Activated CD4-positive, alpha-beta T cell treated with anti-CD3 and anti-CD28 coated beads for 4 hours (primary cell): ENCODE results near the gene GSTCD.
"Not testable (repeated sequence)": the region's sequence is repeated elsewhere in the genome, so short reads cannot be mapped to it uniquely, and the experiment has no call there.

Experiments used
- DNase-seq, 2 donors: peaks; one replicate each; pipeline ENCODE4 v3.0.0-alpha.2; 2020

GSTCD gene

GRCh38 chr4:105719204-105719603, 10.6 kb downstream of the GSTCD start:
- no peak for DNase-seq

GRCh38 chr4:105725623-105726022, 17.0 kb downstream of the GSTCD start:
- no peak for DNase-seq

- DNase-seq, result not testable (repeated sequence)
Observed at GRCh38 chr4:105729895-105730294, 21.3 kb downstream of the GSTCD start.

GRCh38 chr4:105735217-105735616, 26.6 kb downstream of the GSTCD start:
- not testable (repeated sequence) for DNase-seq

- DNase-seq, result no peak
Observed at GRCh38 chr4:105741548-105741947, 33.0 kb downstream of the GSTCD start.

- DNase-seq, result no peak
Observed at GRCh38 chr4:105748222-105748621, 39.6 kb downstream of the GSTCD start.

GRCh38 chr4:105751718-105752299, 43.2 kb downstream of the GSTCD start:
- no peak for DNase-seq

GRCh38 chr4:105753361-105753760, 44.8 kb downstream of the GSTCD start:
- DNase-seq, result no peak

- DNase-seq, result no peak
Observed at GRCh38 chr4:105755375-105755774, 46.8 kb downstream of the GSTCD start.

- DNase-seq, result no peak
Observed at GRCh38 chr4:105758958-105759357, 50.4 kb downstream of the GSTCD start.

GRCh38 chr4:105765690-105766407, 57.3 kb downstream of the GSTCD start:
- DNase-seq, result no peak

GRCh38 chr4:105767579-105767978, 59.0 kb downstream of the GSTCD start:
- DNase-seq, result no peak

- not testable (repeated sequence) for DNase-seq
Observed at GRCh38 chr4:105770524-105770923, 61.9 kb downstream of the GSTCD start.

GRCh38 chr4:105772065-105772464, 63.5 kb downstream of the GSTCD start:
- DNase-seq, result not testable (repeated sequence)

GRCh38 chr4:105775760-105776415, 67.3 kb downstream of the GSTCD start:
- not testable (repeated sequence) for DNase-seq

- no peak for DNase-seq
Observed at GRCh38 chr4:105780176-105780575, 71.6 kb downstream of the GSTCD start.

- no peak for DNase-seq
Observed at GRCh38 chr4:105784761-105785160, 76.2 kb downstream of the GSTCD start.

- DNase-seq, result no peak
Observed at GRCh38 chr4:105785792-105786191, 77.2 kb downstream of the GSTCD start.

- no peak for DNase-seq
Observed at GRCh38 chr4:105786748-105787147, 78.2 kb downstream of the GSTCD start.

- DNase-seq, result no peak
Observed at GRCh38 chr4:105797225-105797624, 88.6 kb downstream of the GSTCD start.

- no peak for DNase-seq
Observed at GRCh38 chr4:105805501-105806120, 97.0 kb downstream of the GSTCD start.

GRCh38 chr4:105807496-105807895, 98.9 kb downstream of the GSTCD start:
- DNase-seq, result no peak

- DNase-seq, result no peak
Observed at GRCh38 chr4:105808030-105808749, 99.6 kb downstream of the GSTCD start.
